ENCODE results near the gene SP110.
"Not testable (repeated sequence)": the region's sequence is repeated elsewhere in the genome, so short reads cannot be mapped to it uniquely, and the experiment has no call there.

Gene SP110

GRCh38 chr2:230222829-230223228, 3.0 kb upstream of the SP110 start:
- DNase-seq = not testable (repeated sequence)

GRCh38 chr2:230221493-230221892, 1.7 kb upstream of the SP110 start:
- DNase-seq = no peak

- no peak for DNase-seq
These were observed 674 bp upstream of the SP110 start for GRCh38 chr2:230220347-230220969.

GRCh38 chr2:230218421-230218820, 1.4 kb downstream of the SP110 start:
- no peak for DNase-seq

GRCh38 chr2:230217424-230217823, 2.4 kb downstream of the SP110 start:
- DNase-seq = no peak

GRCh38 chr2:230216489-230216888, 3.3 kb downstream of the SP110 start:
- no peak for DNase-seq

GRCh38 chr2:230209422-230210051, 10.2 kb downstream of the SP110 start:
- no peak for DNase-seq

GRCh38 chr2:230208576-230208975, 11.2 kb downstream of the SP110 start:
- DNase-seq = no peak

GRCh38 chr2:230205721-230206120, 14.1 kb downstream of the SP110 start:
- no peak for DNase-seq

- DNase-seq = no peak
These were observed 14.8 kb downstream of the SP110 start for GRCh38 chr2:230205034-230205433.

- no peak for DNase-seq
These were observed 16.6 kb downstream of the SP110 start for GRCh38 chr2:230203110-230203676.

GRCh38 chr2:230202430-230203109, 17.2 kb downstream of the SP110 start:
- DNase-seq = no peak

- DNase-seq = no peak
These were observed 34.8 kb downstream of the SP110 start for GRCh38 chr2:230184727-230185578.

- no peak for DNase-seq
These were observed 38.6 kb downstream of the SP110 start for GRCh38 chr2:230181195-230181594.

GRCh38 chr2:230179907-230180306, 39.9 kb downstream of the SP110 start:
- no peak for DNase-seq

GRCh38 chr2:230178546-230179485, 41.0 kb downstream of the SP110 start:
- DNase-seq = no peak

GRCh38 chr2:230176996-230177395, 42.8 kb downstream of the SP110 start:
- DNase-seq = no peak

GRCh38 chr2:230174466-230174865, 45.3 kb downstream of the SP110 start:
- DNase-seq = no peak

GRCh38 chr2:230172852-230173251, 46.9 kb downstream of the SP110 start:
- no peak for DNase-seq

- DNase-seq = no peak
These were observed 47.6 kb downstream of the SP110 start for GRCh38 chr2:230172156-230172555.

GRCh38 chr2:230170532-230170931, 49.3 kb downstream of the SP110 start:
- DNase-seq = no peak

Data from effector CD4-positive, alpha-beta T cell (primary cell).